Stromal cell of bone marrow (primary cell): ENCODE data around the gene CNN3.

Experiments
- DNase-seq: peaks from one replicate; pipeline ENCODE4 v3.0.0-alpha.2; 2012; ENCODE audit warnings: low read depth

The CNN3 gene

GRCh38 chr1:94922761-94923331, 4.1 kb downstream of the CNN3 start:
- DNase-seq, result no peak

GRCh38 chr1:94921977-94922376, 4.9 kb downstream of the CNN3 start:
- DNase-seq, result no peak

- no peak for DNase-seq
These were observed 6.8 kb downstream of the CNN3 start for GRCh38 chr1:94920061-94920460.

GRCh38 chr1:94919241-94920030, 7.5 kb downstream of the CNN3 start:
- no peak for DNase-seq

- DNase-seq, result no peak
These were observed 9.7 kb downstream of the CNN3 start for GRCh38 chr1:94917251-94917650.

GRCh38 chr1:94912263-94913184, 14.4 kb downstream of the CNN3 start:
- no peak for DNase-seq

GRCh38 chr1:94909486-94909885, 17.4 kb downstream of the CNN3 start:
- DNase-seq, result no peak

GRCh38 chr1:94908965-94909364, 17.9 kb downstream of the CNN3 start:
- DNase-seq, result no peak

- DNase-seq, result no peak
These were observed 18.7 kb downstream of the CNN3 start for GRCh38 chr1:94908190-94908589.

- no peak for DNase-seq
These were observed 19.8 kb downstream of the CNN3 start for GRCh38 chr1:94907136-94907535.

GRCh38 chr1:94906382-94906781, 20.5 kb downstream of the CNN3 start:
- no peak for DNase-seq

GRCh38 chr1:94905207-94905606, 21.7 kb downstream of the CNN3 start:
- no peak for DNase-seq

- no peak for DNase-seq
These were observed 23.5 kb downstream of the CNN3 start for GRCh38 chr1:94903280-94904009.

GRCh38 chr1:94901841-94902240, 25.1 kb downstream of the CNN3 start:
- no peak for DNase-seq

GRCh38 chr1:94899756-94900155, 27.2 kb downstream of the CNN3 start:
- DNase-seq, result no peak

- no peak for DNase-seq
These were observed 28.2 kb downstream of the CNN3 start for GRCh38 chr1:94898491-94899385.

- DNase-seq, result no peak
These were observed 31.4 kb downstream of the CNN3 start for GRCh38 chr1:94895518-94895917.

GRCh38 chr1:94894630-94895029, 32.3 kb downstream of the CNN3 start:
- no peak for DNase-seq

- DNase-seq, result no peak
These were observed 34.2 kb downstream of the CNN3 start for GRCh38 chr1:94892604-94893254.

- DNase-seq, result no peak
These were observed 38.7 kb downstream of the CNN3 start for GRCh38 chr1:94888201-94888600.
